HG03097 (cell line): ENCODE measurements around the gene LY86.

ENCODE experiments used
- ATAC-seq: cut with Tn5 transposase; IDR thresholded peaks from one replicate; pipeline ENCODE4 v1.9.1; 2021; ENCODE audit not compliant: unreplicated experiment, low FRiP score

Gene LY86

GRCh38 chr6:6569811-6570164 lies 18.7 kb upstream of the LY86 start:
- no peak for ATAC-seq

GRCh38 chr6:6570929-6571671 lies 17.4 kb upstream of the LY86 start:
- no peak for ATAC-seq

GRCh38 chr6:6575143-6575542 lies 13.4 kb upstream of the LY86 start:
- no peak for ATAC-seq

GRCh38 chr6:6577735-6578134 lies 10.8 kb upstream of the LY86 start:
- no peak for ATAC-seq

- no peak for ATAC-seq
Measured at GRCh38 chr6:6579281-6579680, 9.2 kb upstream of the LY86 start.

- no peak for ATAC-seq
Measured at GRCh38 chr6:6580225-6580856, 8.2 kb upstream of the LY86 start.

GRCh38 chr6:6581054-6581453 lies 7.5 kb upstream of the LY86 start:
- ATAC-seq, result no peak

GRCh38 chr6:6582131-6582530 lies 6.4 kb upstream of the LY86 start:
- no peak for ATAC-seq

- no peak for ATAC-seq
Measured at GRCh38 chr6:6583836-6584235, 4.7 kb upstream of the LY86 start.

GRCh38 chr6:6584310-6585002 lies 4.1 kb upstream of the LY86 start:
- ATAC-seq, result no peak

- ATAC-seq, result no peak
Measured at GRCh38 chr6:6585003-6585311, 3.6 kb upstream of the LY86 start.

- no peak for ATAC-seq
Measured at GRCh38 chr6:6586167-6586566, 2.4 kb upstream of the LY86 start.

GRCh38 chr6:6586671-6587526 lies 1.6 kb upstream of the LY86 start:
- ATAC-seq, result peak; percentile 45

GRCh38 chr6:6587696-6588063 lies 840 bp upstream of the LY86 start:
- no peak for ATAC-seq

- no peak for ATAC-seq
Measured at GRCh38 chr6:6588924-6589709, 597 bp downstream of the LY86 start.

GRCh38 chr6:6590530-6590929 lies 2.0 kb downstream of the LY86 start:
- ATAC-seq, result no peak

GRCh38 chr6:6591778-6592465 lies 3.4 kb downstream of the LY86 start:
- ATAC-seq, result no peak

- no peak for ATAC-seq
Measured at GRCh38 chr6:6592826-6593475, 4.4 kb downstream of the LY86 start.

GRCh38 chr6:6593867-6594468 lies 5.4 kb downstream of the LY86 start:
- no peak for ATAC-seq
